ENCODE results near the gene TOR1AIP1.
"Not testable (repeated sequence)": the region's sequence is repeated elsewhere in the genome, so short reads cannot be mapped to it uniquely, and the experiment has no call there.

TOR1AIP1 gene, protein sequence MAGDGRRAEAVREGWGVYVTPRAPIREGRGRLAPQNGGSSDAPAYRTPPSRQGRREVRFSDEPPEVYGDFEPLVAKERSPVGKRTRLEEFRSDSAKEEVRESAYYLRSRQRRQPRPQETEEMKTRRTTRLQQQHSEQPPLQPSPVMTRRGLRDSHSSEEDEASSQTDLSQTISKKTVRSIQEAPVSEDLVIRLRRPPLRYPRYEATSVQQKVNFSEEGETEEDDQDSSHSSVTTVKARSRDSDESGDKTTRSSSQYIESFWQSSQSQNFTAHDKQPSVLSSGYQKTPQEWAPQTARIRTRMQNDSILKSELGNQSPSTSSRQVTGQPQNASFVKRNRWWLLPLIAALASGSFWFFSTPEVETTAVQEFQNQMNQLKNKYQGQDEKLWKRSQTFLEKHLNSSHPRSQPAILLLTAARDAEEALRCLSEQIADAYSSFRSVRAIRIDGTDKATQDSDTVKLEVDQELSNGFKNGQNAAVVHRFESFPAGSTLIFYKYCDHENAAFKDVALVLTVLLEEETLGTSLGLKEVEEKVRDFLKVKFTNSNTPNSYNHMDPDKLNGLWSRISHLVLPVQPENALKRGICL

DNA sequence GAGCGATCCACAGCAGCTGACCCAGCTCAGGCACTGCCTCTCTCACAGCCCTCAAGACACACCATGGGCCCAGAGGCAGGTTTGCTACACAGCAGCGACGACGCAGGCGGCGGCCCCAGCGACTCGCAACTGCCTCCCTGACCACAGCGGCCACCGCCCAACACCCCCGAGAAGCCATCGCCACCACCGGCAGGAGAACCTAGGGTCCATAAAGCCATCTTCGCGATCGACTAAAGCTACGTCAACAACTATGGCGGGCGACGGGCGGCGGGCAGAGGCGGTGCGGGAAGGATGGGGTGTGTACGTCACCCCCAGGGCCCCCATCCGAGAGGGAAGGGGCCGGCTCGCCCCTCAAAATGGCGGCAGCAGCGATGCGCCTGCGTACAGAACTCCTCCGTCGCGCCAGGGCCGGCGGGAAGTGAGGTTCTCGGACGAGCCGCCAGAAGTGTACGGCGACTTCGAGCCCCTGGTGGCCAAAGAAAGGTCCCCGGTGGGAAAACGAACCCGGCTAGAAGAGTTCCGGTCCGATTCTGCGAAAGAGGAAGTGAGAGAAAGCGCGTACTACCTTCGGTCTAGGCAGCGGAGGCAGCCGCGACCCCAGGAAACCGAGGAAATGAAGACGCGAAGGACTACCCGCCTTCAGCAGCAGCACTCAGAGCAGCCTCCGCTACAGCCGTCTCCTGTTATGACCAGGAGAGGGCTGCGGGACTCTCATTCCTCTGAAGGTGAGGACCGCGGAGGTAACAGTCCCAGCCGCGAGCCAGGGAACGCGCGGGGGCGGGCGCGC lies at the start of gene TOR1AIP1:
Gene TOR1AIP1 (plus strand): TSS at position 33 of the 787 bp plus-strand sequence. CDS start 218 bp downstream, at position 251.
- DNase-seq: peak; percentile 98

DNA sequence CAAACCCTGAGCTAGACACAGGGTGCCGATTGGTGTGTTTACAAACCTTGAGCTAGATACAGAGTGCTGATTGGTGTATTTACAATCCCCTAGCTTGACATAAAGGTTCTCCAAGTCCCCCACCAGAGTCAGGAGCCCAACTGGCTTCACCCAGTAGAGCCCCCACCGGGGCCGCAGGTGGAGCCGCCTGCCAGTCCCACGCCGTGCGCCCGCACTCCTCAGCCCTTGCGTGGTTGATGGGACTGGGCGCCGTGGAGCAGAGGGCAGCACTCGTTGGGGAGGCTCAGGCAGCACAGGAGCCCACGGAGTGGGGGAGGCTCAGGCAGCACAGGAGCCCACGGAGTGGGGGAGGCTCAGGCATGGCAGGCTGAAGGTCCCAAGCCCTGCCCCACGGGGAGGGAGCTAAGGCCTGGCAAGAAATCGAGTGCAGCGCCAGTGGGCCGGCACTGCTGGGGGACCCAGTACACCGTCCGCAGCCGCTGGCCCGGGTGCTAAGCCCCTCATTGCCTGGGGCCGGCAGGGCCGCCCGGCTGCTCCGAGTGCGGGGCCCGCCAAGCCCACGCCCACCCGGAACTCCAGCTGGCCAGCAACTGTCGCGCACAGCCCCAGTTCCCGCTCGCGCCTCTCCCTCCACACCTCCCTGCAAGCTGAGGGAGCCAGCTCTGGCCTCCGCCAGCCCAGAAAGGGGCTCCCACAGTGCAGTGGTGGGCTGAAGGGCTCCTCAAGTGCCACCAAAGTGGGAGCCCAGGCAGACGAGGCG lies 45.2 kb upstream of the TOR1AIP1 start:
- not testable (repeated sequence) for DNase-seq

DNA sequence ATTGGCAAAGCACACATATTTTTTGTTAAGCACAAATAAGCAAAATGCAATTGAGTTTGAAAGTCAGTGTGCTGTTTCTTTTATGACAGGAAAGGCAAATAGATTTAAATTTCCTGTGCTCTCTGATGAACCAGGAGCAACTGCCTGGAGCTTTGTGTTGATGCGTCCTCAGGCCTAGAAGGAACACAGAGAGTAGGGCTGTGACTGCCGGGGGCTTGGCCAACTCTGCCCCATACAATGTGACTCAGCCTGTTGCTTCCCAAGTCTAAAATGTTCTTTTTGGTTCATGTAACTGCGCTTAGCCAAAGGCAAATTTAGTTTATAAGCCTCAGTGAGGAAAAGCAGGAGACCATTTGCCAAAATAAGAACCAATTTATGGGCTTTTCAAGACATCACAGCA lies 42.0 kb upstream of the TOR1AIP1 start:
- DNase-seq: no peak

- no peak for DNase-seq
Observed at GRCh38 chr1:179848233-179848632, 33.9 kb upstream of the TOR1AIP1 start.

DNA sequence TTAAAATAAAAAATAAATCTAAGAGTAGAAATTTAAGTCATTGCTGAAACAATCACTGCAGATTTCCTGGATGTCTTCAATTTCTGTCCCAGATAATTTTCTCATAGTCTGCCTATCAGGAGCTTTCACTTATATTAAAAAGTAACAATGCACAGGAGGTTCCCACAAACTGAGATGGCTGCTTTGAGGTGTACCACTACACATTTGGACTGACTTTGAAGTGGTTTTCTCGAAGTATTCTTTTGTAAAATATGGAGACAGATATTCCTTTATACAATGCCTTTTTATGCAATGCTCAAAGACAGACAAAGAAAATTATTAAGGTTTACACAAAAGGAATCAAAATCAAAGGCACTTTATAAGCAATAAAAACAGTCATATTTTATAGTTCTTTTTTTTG lies 29.0 kb upstream of the TOR1AIP1 start:
- no peak for DNase-seq

DNA sequence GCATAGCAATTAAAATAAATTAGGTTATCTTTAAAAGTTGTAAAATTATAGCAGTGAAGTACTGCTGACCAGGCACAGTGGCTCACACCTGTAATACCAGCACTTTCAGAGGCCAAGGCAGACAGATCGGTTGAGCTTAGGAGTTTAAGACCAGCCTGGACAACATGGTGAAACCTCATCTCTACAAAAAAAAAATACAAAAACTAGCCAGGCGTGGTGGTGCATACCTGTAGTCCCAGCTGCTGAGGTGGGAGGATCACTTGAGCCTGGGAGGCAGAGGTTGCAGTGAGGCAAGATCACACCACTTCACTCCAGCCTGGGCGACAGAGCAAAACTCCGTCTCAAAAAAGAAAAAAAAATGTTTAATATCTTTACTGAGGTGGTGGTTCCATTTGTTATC lies 26.3 kb upstream of the TOR1AIP1 start:
- not testable (repeated sequence) for DNase-seq

GRCh38 chr1:179856296-179856695 lies 25.8 kb upstream of the TOR1AIP1 start:
- peak; percentile 15 for DNase-seq

DNA sequence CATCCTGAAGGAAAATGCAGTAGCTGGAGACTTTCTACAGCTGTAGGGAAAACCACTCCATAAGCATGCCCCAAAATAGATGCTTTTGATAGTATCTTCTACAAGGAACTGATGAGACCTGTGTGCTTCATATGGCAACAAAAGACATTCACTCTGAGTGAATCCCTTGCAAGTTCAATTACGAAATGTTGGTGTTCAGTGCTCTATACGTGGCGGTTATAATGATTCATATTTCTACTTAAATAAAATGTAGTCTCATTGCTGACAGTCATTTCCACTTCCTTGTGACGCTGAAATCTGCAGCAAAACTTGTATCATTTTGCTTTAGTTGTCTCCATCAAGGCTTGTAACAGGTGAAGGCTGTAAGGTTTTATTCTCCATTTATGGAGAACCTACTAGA lies 25.1 kb upstream of the TOR1AIP1 start:
- peak; percentile 82 for DNase-seq

DNA sequence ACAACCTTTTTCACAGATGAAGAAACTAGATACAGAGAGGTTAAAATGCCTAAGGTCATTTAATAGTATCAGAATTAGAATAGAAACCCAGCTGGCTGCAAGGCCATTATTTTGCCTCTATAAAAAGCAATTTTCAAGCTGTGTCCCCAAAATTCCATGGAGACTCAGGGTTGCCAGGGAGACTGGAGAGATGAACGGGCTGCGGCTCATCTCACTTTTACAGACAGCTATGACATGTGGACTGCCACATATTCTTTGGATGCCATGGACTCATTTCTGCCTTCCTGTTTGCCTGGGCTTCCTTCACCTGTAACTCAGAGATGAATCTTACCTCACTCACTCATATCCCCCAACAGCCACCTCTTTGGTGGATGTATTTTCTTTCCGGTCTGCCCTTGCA lies 21.4 kb upstream of the TOR1AIP1 start:
- DNase-seq: no peak

DNA sequence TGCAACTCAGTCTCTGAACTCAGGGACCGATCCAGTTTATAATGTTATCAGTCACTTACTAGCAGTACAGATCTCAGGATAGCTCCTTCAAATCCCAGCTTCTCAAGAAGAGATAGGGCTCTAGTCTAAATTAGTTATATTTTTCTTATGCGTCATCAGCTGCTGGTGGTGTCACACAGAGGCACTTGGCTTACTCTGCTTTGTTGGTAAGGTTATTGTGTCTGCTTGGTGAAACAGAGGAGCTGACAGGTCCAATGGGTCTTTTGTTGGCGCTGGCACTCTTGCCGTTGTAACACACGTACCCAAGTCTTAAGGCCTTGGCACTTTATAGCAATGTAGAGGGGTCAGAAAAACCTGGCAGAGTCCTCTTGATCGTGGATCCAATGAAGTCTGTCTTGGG lies 16.7 kb upstream of the TOR1AIP1 start:
- DNase-seq: no peak

DNA sequence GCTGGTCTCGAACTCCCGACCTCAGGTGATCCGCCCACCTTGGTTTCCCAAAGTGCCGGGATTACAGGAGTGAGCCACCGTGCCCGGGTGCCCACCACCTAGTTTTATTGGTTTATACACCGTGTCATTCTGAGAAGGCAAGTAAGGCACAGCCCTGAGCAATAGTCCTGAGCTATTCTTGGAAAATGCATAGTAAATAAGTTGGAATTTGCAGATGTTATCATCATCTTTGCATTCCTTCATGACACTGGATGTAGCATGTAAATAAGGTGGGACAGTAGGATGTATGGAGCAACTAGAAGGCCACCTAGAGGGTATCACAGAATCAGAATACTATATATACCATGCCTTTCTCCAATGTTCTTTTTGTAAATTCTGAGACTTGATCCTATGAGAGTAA lies 15.5 kb upstream of the TOR1AIP1 start:
- DNase-seq: no peak

GRCh38 chr1:179867493-179868330 lies 14.4 kb upstream of the TOR1AIP1 start:
- peak; percentile 53 for DNase-seq

DNA sequence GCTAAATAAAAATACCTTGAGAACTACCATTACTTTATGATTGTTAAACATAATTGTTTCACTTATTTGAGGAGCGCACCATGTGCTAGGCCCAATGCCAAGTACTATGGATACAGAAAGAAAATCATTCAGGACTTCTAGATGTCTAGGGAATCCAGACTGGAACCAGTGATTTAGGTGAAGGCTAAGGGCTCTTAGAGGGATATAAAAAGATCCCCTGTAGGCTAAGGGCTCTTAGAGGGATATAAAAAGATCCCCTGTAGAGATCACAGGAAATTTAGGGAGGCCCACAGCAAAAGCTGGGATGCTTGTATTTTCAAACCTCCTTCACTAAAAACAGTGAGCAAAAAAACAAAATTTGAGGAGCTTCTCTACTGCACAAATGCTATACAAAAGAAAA lies 11.2 kb upstream of the TOR1AIP1 start:
- DNase-seq: no peak

DNA sequence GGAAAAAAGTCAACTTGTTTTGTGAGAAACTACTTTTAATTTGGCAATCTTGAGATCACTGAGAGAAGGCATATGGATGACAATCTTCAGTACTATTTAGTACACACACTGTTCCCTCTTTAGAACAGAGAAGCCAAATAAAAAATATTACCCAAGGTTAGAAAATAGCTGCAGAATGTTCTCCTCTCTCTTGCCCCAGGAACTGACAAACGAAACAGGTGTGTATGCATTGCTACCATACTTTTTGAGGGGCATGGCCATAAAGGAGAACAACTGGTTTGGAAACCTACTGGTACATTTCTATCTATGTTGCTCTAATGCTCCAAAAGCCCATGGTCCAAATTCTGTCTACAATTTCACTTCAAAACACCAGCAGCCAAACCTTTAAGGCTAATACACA lies 10.1 kb upstream of the TOR1AIP1 start:
- no peak for DNase-seq

DNA sequence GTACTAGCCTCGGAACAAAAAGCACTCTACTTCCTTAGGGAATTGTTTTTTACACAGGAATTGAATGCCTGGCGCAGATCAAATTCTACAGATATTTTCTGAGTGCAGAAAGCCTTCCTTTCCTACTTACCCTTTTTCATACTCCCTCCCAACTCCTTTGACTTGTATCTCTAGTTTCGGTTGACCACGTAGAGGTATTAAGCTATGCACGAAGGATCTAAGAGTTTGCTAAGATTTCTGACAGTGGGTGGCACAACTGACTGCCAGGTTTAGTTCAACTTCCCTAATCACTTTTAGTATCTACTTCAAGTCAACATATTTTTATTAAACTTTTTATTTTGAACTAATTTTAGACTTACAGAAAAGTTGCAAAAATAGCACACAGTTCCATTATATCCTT lies 9.5 kb upstream of the TOR1AIP1 start:
- peak; percentile 25 for DNase-seq

DNA sequence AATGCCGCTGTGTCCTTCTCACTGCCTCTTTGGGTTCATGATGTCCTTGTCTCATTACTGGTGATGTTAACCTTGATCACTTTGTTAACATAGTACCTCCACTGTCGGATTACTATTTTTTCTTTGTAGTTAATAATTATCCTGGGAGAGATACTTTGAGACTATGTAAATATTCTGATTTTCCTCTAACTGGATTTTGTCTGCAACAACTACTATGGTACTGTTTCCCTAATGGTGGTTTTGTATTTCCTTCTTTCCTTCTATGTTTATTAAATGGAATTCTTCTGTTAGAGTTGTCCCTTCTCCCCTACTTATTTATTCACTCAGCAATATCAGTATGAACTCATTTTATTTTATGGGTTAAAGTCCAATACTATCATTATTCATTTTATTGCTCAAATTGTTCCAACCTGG lies 8.6 kb upstream of the TOR1AIP1 start:
- no peak for DNase-seq

- DNase-seq: no peak
Observed at GRCh38 chr1:179875596-179876299, 6.3 kb upstream of the TOR1AIP1 start.

- DNase-seq: peak; percentile 29
Observed at GRCh38 chr1:179876300-179876715, 5.8 kb upstream of the TOR1AIP1 start.

DNA sequence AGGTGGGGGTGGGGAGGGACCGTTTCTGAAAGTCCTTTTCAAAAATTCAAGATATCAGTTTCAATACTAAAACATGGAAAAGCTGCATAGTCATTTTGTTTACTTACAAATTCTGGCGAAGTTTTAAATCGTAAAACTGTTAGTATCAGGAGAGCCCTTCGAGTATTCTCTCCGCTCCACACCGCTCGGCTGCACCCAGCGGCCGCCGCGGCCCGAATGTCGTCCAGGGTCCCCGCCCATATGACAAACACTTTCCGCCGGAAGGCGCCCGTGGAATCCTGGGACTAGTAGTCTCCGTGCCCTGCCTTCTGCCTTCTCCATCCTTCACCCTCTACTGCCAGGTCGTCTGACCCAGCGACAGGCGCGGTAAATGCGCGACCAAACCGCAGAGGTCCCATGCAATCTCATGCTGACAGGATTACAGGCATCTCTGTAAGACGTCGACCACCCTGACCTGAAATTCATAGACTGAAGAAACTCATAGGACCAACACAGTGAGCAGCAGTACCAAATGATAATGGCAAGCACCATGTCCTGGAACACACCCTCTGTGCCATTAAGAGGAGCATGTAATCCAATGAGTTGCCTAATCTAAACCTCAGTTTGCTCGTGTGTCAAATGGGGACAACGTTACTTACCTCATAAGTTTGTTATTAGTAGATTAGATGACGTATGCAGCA lies 4.4 kb upstream of the TOR1AIP1 start, which contains the start of gene TOR1AIP2:
Gene TOR1AIP2 (minus strand): TSS at position 218 of the 680 bp plus-strand sequence. CDS start 25,138 bp downstream, outside the sequence.
- peak; percentile 82 for DNase-seq

- no peak for DNase-seq
Observed at GRCh38 chr1:179879797-179880196, 2.3 kb upstream of the TOR1AIP1 start.
